Right forelimb (tissue), 1 donor: ENCODE measurements around the gene PDE3B.
A peak's percentile ranks its signal among the peaks of the same experiment; 100 is the strongest.

Source experiments
- DNase-seq: peaks from one replicate; pipeline ENCODE4 v3.0.0-alpha.2; 2018

Gene PDE3B

GRCh38 chr11:14892036-14892556 lies 248.5 kb downstream of the PDE3B start, which contains the start of gene CYP2R1:
Gene CYP2R1, minus strand, starts transcription at chr11:14892231. Its CDS starts 26 bp downstream, at chr11:14892205.
- DNase-seq = peak; percentile 94

- no peak for DNase-seq
Observed at GRCh38 chr11:14892577-14892976, 249.0 kb downstream of the PDE3B start.

GRCh38 chr11:14894657-14895598 lies 251.3 kb downstream of the PDE3B start:
- no peak for DNase-seq

- DNase-seq = no peak
Observed at GRCh38 chr11:14898355-14898754, 254.8 kb downstream of the PDE3B start.

GRCh38 chr11:14898906-14899305 lies 255.3 kb downstream of the PDE3B start:
- no peak for DNase-seq

- no peak for DNase-seq
Observed at GRCh38 chr11:14902650-14903350, 259.2 kb downstream of the PDE3B start.

- DNase-seq = peak; percentile 86
Observed at GRCh38 chr11:14904745-14905103, 261.1 kb downstream of the PDE3B start.

- DNase-seq = no peak
Observed at GRCh38 chr11:14905104-14906033, 261.8 kb downstream of the PDE3B start.

- DNase-seq = no peak
Observed at GRCh38 chr11:14906578-14906977, 263.0 kb downstream of the PDE3B start.

GRCh38 chr11:14906993-14907392 lies 263.4 kb downstream of the PDE3B start:
- no peak for DNase-seq

GRCh38 chr11:14907411-14908213 lies 264.0 kb downstream of the PDE3B start:
- DNase-seq = peak; percentile 74

GRCh38 chr11:14908214-14908880 lies 264.7 kb downstream of the PDE3B start:
- DNase-seq = no peak

- no peak for DNase-seq
Observed at GRCh38 chr11:14914536-14914935, 270.9 kb downstream of the PDE3B start.

GRCh38 chr11:14916403-14916802 lies 272.8 kb downstream of the PDE3B start:
- DNase-seq = no peak
